Measurements from ENCODE around the gene ORAI3.

Gene ORAI3

GRCh38 chr16:30971298-30971697 lies 22.4 kb downstream of the ORAI3 start:
- DNase-seq: no peak

- no peak for DNase-seq
These were observed 24.0 kb downstream of the ORAI3 start for GRCh38 chr16:30972872-30973271.

GRCh38 chr16:30974348-30974747 lies 25.5 kb downstream of the ORAI3 start:
- DNase-seq: no peak

GRCh38 chr16:30976486-30976885 lies 27.6 kb downstream of the ORAI3 start:
- no peak for DNase-seq

- peak in 1 of 5 experiments; percentile 32 for DNase-seq
These were observed 28.6 kb downstream of the ORAI3 start for GRCh38 chr16:30977502-30977901.

DNA sequence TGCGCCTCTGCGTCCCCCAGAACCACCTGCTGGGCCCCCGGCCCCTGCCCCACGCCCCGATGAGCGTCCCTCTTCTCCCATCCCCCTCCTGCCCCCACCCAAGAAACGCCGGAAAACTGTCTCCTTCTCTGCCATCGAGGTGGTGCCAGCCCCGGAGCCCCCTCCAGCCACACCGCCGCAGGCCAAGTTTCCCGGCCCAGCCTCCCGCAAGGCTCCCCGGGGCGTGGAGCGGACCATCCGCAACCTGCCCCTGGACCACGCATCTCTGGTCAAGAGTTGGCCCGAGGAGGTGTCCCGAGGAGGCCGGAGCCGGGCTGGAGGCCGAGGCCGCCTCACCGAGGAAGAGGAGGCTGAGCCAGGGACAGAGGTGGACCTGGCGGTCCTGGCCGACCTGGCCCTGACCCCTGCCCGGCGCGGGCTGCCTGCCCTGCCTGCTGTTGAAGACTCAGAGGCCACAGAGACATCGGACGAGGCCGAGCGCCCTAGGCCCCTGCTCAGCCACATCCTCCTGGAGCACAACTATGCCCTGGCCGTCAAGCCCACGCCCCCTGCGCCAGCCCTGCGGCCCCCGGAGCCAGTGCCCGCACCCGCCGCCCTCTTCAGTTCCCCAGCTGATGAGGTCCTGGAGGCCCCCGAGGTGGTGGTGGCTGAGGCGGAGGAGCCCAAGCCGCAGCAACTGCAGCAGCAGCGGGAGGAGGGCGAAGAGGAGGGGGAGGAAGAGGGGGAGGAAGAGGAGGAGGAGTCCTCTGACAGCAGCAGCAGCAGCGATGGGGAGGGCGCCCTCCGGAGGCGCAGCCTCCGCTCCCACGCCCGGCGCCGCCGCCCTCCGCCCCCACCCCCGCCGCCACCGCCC lies 30.5 kb downstream of the ORAI3 start:
- no peak for DNase-seq

- DNase-seq: no peak
These were observed 31.1 kb downstream of the ORAI3 start for GRCh38 chr16:30980023-30980371.

- no peak for DNase-seq
These were observed 31.6 kb downstream of the ORAI3 start for GRCh38 chr16:30980434-30980833.

DNA sequence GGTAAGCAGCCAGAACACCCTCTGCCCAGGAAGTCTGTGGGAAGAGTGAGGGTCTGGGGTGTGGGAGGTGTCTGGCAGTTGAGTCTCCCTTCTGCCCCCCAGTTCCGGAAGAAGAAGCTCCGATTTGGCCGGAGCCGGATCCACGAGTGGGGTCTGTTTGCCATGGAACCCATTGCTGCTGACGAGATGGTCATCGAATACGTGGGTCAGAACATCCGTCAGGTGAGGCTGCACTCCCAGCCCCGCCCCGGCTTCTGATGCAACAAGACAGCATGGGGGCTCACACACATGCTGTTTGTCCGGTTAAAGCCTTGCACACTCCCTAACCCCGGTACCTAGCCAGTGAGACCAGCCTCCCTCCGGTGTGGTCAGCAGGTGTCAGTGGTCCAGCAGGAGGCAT lies 32.1 kb downstream of the ORAI3 start:
- DNase-seq: no peak

- no peak for DNase-seq
These were observed 33.9 kb downstream of the ORAI3 start for GRCh38 chr16:30982548-30983288.

DNA sequence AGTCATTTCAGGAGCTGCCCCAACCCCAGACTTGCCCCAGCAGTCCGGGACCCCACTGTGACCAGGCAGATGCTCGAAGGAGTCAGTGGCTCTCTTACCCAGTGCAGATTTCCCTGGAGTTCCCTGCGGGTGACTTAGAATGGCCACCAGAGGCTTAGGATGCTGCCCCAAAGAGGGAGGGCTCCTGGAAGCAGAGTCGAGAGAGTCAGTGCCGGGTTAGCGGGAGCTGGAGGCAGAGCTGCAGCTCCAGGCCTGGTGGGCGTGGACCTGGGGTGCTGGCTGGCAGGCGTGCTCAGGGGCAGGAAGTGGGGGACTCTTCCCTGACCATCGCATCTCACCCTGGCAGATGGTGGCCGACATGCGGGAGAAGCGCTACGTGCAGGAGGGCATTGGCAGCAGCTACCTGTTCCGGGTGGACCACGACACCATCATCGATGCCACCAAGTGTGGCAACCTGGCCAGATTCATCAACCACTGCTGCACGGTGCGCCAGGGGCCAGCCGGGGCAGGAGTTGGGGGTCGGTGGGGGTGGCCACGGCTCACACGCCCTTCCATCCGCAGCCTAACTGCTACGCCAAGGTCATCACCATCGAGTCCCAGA lies 34.5 kb downstream of the ORAI3 start:
- no peak for DNase-seq

DNA sequence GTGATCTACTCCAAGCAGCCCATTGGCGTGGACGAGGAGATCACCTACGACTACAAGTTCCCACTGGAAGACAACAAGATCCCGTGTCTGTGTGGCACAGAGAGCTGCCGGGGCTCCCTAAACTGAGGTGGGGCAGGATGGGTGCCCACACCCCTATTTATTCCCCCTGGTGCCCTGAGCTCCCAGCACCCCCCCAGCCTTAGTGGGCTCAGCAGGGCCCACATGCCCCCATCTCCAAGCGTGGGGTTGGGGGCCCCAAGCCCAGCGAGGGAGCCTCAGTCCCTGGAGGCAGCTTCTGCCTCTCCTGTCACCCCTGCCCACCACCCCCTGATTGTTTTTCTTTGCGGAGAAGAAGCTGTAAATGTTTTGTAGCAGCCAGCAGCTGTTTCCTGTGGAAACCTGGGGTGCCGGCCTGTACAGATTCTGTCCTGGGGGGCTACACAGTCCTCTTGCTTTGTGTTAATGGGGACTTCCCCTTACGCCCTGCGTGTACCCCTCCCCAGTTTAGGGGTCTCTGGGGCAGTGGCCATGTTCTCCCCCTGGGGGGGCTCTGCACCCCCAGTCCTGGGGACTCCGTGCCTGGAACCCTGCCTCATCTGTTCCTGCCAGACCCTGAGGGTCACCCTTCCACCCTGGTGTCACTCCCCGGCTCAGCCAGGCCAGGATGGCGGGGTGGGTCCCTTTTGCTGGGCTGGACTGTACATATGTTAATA lies 35.2 kb downstream of the ORAI3 start:
- DNase-seq: no peak

DNA sequence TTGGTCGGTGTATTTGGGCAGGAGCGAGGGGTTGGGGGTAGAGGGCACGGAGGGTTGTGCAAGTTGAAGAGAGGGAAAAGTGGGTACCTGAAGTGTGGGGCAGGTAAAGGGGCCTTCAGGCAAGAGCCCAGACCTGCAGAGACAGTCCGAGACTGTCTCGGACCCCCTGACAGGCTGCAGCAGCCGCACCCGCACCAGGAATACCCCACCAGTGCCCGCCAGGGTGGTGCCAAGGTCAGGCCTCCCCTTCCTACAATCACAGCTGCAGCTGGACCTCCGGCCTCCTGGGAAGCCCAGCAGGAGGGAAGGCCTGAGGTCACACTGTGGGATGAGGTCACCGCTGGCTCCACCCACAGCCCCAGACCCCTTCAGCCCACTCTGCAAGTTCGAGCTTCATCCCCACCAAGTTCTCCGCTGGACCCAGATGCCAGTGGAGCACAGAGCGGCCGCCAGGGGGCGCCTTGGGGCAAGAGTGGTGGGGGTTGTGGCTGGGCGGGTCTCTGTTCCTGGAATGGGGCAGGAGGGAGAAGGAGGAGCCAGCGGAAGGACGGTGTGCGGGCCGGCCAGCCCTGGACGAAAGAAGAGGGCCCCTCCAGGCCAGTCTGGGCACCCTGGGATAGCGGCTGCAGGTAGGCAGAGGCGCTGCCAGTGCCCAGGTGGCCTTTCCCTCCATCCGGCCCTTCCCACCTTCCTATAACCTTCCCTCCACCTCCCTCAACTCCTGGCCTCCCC lies 36.0 kb downstream of the ORAI3 start, which contains the start of gene HSD3B7:
HSD3B7 (plus strand) TSS at position 539 of the 732 bp plus-strand sequence. CDS start 452 bp downstream, outside the sequence.
- peak; percentile 56 to 75 (median 69) for DNase-seq

GRCh38 chr16:30985401-30986128 lies 36.7 kb downstream of the ORAI3 start:
- DNase-seq: peak in 1 of 5 experiments; percentile 25

DNA sequence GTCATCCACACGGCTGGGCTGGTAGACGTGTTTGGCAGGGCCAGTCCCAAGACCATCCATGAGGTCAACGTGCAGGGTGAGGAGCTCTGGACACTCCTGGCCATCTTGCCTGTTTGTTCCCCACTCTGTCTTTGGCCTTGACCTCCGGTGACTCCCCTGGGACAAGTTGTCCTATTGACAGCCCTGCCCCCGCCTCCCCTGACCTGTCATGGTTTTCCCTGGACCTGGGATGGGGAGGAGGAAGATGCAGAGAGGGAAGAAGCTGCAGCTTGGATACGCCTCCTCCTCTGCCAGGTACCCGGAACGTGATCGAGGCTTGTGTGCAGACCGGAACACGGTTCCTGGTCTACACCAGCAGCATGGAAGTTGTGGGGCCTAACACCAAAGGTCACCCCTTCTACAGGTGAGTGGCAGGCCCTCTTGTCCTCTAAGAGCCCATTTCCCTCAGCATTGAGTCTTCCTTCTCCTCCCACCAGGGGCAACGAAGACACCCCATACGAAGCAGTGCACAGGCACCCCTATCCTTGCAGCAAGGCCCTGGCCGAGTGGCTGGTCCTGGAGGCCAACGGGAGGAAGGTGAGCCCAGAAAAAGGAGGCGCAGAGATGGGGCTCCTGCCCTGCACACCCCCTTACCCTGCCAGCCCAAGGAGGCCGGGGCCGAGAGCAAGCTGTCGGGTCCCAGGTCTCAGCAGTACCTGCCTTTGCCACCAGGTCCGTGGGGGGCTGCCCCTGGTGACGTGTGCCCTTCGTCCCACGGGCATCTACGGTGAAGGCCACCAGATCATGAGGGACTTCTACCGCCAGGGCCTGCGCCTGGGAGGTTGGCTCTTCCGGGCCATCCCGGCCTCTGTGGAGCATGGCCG lies 37.5 kb downstream of the ORAI3 start:
- DNase-seq: no peak

- no peak for DNase-seq
These were observed 38.8 kb downstream of the ORAI3 start for GRCh38 chr16:30987581-30988190.

DNA sequence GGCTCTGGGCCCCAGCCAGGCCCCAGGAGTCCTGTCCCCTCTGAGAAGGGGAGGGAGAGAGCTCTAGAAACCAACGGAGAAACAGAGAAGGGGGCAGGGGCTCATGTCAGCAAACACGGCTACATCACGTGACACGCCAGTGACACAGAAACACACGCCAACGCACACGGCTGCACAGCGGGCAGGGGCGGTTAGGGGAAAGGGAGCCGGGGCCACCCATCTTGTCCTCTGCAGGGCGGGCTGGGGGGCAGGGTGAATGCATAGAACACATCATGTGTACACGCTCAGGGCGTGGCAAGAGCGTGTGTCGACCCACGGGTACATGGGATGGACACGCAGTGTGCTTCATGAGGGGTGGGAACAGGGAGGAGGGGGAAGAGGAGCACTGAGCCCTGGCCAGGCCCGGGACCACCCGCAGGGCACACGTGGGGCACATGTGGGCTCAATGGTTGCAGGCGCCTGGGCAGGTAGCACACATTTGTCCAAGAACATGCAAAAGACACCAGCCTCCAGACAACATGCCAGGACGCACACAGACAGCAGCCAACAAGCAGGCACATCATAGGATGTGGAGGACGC lies 40.7 kb downstream of the ORAI3 start:
- DNase-seq: no peak

DNA sequence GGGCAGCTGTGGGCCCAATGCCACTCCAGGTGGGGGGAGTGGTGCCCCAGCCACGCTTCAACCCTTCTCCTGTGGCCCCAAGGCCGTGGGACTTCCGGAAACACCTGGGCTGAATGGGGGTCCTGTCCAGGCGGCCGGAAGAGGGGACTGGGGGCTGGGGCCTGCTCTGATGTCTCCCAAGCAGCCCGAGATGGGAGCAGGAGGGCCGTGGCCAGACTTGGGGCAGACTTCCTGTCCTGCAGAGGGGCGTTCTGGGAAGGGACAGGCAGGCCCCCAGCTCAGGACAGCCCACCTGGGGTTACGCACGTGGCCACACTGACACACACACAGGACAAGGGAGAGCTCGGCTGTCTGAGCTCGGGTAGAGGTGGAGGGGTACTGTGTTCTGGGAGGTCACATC lies 41.2 kb downstream of the ORAI3 start:
- no peak for DNase-seq

- no peak for DNase-seq
These were observed 42.2 kb downstream of the ORAI3 start for GRCh38 chr16:30991052-30991451.

All from T-helper 2 cell (primary cell).